Dermis microvascular lymphatic vessel endothelial cell (primary cell): ENCODE results near the gene DIS3L2. TPM values are rescaled to one million over a fixed set of nuclear protein-coding genes. Genes with fewer than 3 reads are reported as not detected.

ENCODE experiments used
- DNase-seq, 2 donors: peaks; one replicate each; pipeline versions ENCODE4 v3.0.0 to v3.0.0-alpha.2; 2010; ENCODE audit warnings: low read depth in 2 of 2
- total RNA-seq: library from RNA; depleted of rRNA; stranded (reverse); fragments of >200 nt; gene quantifications from 2 replicates; pipeline ENCODE4 v1.2.1, GENCODE V29; 2014

The DIS3L2 gene, protein sequence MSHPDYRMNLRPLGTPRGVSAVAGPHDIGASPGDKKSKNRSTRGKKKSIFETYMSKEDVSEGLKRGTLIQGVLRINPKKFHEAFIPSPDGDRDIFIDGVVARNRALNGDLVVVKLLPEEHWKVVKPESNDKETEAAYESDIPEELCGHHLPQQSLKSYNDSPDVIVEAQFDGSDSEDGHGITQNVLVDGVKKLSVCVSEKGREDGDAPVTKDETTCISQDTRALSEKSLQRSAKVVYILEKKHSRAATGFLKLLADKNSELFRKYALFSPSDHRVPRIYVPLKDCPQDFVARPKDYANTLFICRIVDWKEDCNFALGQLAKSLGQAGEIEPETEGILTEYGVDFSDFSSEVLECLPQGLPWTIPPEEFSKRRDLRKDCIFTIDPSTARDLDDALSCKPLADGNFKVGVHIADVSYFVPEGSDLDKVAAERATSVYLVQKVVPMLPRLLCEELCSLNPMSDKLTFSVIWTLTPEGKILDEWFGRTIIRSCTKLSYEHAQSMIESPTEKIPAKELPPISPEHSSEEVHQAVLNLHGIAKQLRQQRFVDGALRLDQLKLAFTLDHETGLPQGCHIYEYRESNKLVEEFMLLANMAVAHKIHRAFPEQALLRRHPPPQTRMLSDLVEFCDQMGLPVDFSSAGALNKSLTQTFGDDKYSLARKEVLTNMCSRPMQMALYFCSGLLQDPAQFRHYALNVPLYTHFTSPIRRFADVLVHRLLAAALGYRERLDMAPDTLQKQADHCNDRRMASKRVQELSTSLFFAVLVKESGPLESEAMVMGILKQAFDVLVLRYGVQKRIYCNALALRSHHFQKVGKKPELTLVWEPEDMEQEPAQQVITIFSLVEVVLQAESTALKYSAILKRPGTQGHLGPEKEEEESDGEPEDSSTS
- total RNA-seq = 13.4 and 14.9 TPM in 2 replicates

DNA sequence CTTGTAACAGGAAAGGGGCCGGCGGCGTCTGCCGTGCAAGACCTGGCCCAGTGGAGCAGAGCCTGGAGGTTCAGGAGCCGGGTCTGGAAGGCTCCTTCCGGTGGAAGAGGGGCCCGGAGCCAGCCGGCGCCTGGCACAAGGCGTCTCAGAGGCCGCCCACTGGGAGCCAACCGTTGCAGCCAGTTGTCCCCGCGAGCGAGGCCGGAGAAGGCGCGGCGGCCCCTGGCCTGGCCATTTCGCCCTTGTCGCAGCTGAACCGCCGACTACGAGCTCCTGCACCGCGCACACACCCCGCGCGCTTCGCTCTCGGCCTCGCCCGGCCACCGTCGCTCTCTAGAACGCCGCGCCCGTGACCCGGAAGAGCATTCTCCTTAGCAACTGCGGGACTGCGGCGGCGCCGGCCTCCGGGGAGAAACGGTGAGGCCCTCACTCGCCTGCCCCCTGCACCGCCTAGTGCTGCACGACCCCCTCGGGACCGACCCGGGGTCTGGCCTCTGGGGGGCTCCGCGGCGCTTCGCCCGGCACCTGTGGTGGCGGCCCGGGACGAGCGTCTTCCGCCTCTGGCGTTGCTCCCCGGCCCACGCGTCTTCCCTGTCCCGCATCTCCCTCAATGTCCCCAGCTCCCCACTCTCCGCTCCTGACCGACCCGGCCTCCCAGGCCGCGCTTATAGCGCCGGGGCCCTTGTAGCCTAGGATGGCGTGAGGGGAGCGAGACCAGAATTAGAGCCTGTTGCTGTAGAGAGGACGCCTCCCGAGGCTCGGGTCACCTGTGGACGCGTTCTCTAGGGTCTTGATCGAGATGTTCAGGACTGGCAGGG, at the start of gene DIS3L2:
Gene DIS3L2 (plus strand): TSS at position 365 of the 818 bp plus-strand sequence. CDS start 53,215 bp downstream, outside the sequence.
- peak; percentile 54 to 82 for DNase-seq

DNA sequence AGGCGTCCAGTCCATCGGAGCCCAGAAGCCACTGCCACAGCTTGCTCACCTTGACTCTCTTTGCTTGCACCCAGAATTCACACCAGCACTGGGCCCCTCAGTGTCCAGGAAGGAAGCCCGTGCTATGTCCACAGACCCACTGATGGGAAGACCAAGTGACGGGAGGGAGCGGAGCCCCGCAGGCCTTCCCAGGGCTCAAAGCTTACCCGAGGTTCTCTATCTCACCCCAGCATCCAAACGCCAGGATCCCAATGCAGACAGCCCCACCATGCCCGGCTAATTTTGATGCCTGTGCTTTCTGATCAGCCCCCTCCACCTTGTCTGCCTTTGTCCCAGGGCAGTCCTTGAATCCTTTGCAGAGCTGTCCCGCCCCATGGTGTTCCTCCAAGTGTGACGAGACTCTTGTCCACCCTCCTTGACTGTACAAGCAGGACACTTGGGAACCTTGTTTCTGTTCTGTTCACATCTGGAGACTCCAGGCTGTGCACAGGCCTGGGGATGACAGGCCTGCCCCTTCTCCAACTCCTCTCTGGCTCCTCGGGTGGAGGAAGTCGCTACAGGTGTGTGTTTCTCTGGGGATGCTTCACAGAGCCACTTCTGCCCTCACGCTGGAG, 47.3 kb upstream of the DIS3L2 start:
- DNase-seq = no peak

DNA sequence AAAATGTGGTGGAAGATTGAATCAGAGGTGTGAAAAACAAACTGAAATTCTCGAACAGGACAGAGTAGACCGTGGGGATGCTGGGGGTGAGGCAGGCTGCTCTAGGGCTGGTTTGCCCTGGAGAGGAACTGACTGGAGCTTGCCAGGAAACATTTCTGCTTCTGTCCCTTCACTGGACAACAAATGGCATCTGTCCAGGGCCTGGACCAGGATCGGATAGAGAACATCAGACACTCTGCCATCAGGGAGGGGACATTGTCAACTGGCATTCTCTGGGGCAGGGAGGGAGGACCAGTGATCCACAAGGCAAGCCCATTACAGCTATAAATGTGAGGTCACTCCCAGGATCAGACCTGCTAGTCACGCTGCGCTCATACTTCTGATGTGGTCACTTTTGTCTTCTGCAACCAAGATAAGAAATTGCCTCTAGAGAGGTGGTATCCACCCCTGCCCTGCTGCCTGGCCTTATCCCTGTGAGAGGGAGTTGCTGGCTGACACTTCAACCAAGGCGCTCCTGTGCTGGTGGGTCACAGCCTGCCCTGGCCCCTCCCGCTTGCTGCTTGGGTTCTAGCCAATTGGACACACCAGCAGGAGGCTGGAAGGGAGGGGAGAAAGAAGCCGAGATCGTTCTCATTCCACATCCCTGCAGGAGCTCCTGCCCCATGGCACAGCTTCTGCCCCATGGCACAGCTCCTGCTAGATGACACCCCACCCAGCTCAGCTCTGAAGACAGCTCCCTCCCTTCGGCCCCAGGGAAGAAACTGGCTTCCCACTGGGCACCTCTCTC, 44.0 kb upstream of the DIS3L2 start:
- no peak for DNase-seq

DNA sequence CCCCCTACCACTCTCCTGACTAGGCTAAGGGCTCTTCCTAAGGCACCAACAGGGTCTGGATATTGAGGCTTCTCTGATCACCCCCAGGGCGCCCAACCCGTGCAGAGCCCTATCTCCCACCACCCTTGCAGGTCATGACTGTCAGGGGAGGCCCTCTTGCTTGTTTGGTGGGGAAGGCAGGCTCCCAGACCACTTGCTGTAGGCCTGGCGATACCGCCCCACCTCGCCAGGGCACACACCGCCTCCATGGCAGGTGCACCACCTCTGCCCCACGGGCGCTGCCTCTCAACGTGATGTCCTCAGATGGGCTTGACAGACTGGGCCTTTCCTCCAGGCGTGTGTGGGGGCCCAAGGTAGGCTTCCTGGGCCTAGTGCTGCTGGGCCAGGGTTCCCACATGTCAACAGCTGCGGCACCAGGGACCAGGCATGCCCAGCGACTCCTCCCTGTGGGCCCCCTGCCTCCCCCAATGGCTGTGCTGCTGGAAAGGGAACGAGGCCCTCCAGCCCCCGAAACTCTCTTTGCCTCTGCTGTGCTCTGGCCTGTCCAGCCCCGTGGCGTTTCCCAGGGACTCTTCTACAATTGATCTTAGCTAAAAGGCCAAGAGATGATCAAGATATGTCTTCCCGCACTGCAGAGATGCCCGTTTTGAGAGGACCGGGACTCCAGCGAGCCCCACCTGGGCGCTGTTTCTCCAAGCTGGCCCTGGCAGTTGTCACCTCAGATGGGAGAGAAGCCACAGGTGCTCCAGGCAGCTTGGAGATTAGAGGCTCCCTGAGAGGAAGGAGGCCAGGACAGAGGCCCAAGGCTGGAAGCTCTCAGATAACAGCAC, 42.8 kb upstream of the DIS3L2 start:
- DNase-seq = no peak

DNA sequence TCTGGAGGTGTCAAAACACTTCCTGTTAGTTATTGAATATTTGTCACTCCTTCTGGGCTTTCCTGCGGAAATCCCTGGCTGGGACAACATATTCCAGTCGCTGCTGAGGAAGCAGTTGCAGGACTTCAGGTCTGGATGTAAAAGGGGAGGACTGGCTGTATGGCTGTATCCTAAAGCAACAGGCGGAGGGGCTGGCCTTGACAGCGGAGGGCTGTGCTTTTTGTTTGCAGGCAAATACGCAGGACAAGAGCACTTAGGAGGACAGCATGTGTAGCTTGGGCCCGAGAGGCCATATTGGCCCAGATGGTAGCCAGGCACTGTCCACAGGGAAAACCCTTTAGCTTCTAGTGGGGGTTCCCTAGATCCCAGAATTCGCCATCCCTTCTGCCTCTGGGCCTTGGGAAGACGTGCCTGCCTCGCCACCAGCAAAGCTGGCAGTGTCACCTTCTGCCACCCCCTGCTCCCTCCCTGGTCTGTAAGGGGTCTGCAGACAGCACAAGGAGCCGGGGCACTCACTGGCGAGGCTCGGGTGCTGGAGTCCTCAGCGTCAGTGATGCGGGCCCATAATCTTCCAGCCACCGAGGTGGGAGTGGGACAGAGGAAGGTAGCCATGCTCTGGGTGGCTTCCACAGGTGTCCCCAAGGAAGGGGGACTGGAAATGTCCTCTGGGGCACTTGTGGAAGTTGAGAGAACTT, 42.0 kb upstream of the DIS3L2 start:
- DNase-seq = no peak

DNA sequence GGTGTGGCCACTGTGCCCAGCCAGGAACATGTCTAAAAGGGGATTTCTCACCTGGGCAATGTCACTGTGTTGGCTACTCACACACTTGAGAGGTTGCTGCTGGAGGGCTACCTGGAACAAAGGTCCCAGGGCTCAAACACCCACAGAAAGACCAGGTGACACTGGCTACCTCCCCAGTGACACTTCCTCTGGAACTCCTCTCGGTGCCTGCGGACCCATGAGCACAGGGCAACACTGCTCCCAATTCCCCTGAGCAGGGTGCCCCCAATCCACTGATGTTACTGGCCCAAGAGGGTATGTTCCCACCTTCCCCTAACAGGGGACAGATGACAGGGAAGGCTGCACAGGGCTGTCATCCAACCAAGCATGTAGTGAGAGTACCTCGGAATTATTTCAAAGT, 41.1 kb upstream of the DIS3L2 start:
- DNase-seq = no peak

DNA sequence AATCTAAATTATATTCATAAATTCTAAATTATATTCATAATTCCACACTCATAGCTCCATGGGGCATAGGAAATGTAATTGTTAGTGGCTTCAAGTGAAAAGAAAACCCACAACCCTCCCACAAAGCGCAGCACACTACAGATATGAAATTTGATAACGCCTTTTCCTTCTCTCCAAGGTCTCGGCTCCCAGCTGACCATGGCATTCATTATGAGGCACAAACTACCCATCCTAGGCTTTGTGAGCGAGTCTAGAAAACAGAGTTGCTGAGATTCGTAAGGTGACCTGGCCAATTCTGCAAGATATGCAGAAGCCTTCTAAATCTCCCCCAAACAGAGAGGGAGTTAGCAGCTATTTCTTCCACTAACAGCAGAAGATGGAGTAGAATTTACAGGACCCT, 40.7 kb upstream of the DIS3L2 start:
- DNase-seq = no peak

DNA sequence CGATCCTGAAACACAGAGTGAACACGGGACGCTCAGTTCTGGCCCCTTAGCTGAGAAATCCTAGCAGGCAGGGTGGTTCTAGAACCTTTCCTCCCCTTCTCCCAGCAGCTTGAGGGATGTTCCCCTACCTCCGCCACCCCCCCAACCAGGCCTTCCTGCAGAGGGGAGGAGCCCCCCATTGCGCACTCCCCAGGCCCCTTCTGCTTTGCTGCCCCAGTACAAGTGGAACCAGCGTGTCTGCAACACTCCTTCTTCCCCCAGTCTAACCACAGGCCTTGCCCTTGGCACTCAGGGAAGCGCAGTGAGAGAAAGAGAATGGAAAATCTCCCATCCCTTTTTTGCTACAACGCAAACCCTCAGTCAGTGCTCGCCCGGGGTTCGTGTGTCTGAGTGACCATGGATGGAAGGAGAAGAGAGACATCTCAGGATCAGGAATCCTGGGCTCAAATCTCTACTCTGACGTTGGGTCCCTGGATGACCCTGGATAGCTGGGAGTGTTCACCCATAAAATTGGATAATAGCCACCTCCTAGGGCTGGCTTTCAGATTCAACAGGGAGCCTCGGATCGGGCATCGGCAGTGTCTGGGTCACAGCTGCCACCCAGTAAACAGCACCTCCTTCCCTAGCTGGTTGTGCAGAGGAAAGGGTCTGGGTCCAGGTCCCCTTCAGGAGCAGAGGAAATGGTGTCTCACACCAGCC, 39.1 kb upstream of the DIS3L2 start:
- no peak for DNase-seq

DNA sequence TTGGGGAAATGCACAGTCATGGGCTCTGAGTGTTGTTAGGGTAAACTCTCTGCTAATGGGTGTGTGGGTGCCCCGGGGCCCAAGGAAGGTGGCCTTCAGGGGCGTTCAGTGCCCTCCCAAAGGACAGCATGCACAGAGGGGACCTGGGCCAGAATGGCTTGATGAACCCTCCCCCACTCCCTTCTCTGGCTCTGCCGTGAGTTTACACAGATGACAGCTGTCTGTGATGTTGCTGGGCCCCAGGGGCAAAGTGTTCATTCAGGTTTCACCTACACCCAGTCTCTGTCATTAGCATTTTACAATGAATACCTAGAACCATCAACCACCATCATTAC, 38.5 kb upstream of the DIS3L2 start:
- no peak for DNase-seq

DNA sequence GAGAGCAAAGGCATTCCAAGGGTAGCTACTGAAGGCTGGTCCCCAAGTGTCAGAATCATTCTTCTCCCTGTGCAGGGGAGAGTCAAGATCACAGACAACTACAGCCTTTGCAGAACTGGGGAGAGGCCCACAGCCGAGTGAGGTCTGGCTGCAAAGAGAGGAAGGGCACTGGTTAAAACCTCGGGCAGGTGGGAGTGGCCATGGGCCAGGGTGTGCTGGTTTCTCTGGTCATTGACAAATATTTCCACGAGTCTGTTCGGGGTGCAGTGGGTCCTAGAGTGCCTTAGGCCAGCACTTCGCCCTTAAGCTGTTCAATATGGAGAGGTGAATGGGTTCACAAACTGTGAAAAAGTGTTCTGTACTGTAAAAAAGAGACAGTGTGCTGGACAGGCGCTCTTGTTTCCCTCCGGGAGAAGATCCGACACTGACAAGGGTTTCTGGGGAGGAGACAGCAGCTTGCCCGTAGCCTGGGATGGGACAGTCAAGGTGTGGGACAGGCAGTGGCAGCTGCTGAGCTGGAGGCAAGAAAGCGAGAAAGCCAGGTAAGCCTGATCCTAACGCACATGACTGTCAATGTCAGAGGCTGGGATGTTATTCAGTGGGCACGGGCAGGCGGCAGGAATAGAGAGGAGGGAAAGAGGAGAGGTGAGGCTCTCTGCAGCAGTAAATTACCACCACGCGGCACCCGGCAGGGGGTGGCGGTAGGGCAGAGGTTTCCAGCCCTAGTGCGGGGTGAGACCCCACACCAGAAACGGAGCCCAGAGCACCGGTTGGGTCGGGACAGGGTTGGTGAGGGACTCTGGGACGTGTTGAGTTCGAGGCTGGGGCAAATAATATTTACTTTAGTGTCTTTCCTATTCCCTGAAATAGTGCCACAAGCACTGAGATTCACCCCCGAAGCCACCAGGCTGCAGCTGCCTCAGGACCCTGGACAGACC, 37.3 kb upstream of the DIS3L2 start:
- DNase-seq = no peak

DNA sequence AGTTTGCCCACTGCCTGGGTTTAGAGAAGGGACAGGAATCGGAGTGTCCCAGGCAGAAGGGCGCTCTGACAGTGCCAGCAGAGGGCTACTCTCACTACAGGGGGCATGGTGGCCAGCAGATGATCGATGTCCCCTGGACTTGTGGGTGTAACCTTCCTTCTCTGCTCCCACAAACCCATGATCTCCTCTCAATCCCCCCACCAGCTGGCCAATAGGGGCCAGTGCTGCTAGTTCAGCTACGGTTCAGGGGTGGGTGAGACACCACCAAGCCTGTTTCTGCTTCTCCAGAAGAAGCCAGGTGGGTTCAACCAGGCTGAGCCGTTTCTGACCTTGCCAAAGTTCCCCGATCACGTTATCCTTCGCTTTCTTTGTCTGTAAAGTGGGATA, 36.6 kb upstream of the DIS3L2 start:
- no peak for DNase-seq

DNA sequence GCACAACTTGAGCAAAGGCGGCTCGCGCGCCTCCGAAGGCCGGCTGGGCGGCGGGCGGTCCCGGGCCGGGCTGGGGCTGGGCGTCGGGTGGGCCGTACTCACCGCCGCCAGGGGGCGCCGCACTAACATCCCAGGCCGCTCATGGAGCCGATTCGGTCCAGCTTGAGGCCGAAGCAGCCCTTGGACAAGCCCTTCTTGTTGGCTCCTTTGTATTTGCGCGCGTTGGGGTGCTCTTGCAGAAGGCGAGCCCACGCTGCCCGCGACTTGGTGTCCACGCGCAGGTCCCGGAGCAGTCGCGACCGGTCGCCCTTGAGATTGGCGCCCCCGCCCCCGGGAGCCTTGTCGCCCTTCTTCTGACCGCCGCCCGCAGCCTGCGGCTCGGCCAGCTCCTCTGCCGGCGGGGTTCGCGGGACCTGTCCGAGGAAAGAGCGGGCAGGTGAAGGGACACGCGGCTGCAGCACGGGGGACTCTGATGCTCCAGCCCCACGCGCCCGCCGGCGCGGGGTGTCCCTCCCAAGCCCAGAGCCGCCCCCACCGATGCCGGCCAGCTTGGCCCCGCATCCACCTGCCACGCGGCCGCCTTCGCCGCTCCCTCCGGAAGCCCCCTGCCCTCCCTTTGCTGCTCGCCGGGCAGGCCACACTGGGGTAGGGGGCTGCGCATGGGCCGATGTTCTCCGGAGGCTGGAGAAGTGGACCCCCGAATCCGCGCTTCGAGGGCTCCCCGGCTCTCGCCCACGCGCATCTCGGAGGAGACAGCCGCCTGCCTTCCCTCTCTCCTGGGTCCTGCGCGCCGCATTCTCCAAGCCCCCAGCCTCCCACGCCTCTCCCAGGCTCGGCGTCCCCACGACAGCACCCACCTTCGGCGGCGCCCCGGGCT, 36.0 kb upstream of the DIS3L2 start:
- DNase-seq = peak; percentile 60 to 86

DNA sequence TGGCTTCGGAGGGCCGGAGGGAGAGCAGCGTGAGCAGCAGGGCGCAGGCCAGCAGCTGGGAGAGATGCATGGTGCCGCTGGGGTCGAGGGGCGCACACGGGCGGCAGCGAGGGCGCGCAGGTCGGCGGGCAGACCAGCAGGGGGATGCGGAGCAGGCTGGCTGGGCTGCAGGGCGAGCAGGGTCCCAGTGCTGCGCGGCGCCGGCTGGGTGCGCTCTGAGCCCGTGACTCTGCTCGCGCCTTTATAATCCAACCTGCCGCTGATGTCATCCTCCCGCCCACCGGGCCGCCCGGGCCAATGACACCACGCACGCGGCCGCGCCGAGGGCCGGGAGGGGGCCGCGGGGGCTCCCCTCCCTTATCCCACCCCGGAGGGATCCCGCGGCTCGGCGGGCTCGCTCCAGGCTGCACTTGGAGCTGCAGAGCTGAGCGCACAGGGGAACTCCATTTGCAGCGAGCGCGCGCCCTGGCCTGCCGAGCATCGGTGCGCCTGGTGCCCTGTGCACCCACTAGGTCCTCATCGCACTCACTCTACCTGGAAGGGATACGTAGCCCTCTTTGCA, 35.3 kb upstream of the DIS3L2 start, which contains the start of gene NPPC:
Gene NPPC (minus strand): TSS at position 217 of the 562 bp plus-strand sequence. CDS start 147 bp downstream, at position 70.
- DNase-seq = peak; percentile 34 to 72

DNA sequence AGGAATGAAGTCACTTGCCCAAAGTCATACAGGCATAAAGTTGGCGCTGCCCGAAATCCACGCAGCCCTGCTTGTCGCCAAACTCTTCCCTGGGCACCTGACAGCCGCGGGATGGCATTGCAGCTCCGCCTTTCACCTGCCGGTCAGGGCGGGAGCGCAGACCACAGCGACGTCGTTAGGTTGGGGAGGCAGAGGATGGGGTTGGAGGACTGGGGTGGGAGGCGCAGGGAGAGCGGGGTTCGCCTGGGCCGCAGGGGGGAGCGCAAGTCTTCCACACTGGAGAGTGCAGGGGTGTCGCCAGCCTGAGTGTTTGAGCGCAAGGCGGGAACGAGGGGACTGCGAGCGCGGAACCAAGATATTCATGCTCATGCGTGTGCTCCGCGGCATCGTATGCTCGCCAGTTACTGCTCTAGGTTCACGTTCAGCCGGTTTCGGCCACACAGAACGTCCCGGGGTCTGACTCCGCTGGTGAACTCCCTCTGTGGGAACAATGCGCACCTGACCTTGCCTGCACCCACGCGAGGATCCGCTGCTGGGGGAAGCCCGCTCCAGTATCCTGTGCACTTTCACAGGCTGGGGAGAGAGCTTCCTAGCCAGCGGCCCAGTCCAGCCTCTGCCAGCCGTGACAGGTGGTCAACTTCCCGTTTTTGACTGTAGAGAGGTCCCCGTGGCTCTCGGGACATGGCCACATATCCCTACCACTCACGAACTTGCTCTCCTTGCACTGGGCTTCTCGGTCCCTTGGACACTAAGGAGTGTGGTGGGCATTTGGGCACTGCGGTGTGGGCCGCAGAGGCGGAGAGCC, 34.5 kb upstream of the DIS3L2 start:
- DNase-seq = peak in 1 of 2 donors; percentile 18

DNA sequence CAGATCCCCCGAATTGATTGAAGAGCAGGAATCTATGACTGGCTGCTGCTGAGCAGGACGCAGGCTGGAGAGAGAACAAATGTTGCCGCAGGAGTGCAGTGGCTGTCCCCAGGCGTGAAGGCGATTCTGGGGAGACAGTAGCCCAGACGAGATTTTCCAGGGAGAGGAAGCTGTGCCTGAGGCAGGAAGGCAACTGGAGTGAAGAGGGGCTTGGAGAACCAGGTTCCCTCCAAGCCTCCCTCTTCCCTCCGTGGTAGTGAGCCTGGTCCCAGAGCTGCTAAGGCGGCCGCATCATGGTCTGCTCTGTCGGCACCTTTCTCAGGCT, 34.0 kb upstream of the DIS3L2 start:
- DNase-seq = no peak
